ENCODE data around the gene JCAD. TPM values are rescaled to one million over a fixed set of nuclear protein-coding genes. Genes with fewer than 3 reads are reported as not detected.

The JCAD gene
- total and polyA plus RNA-seq, 4 donors: 11.3 to 93.7 (median 27.1) TPM

- no peak for TF ChIP-seq CTCF (IDR thresholded peaks at IDR 0.05; ENCODE audit: control extremely low read depth, extremely low read depth)
- H3K9ac ChIP-seq (ENCODE audit: insufficient read depth in 1 of 2, low read length in 2 of 2): no peak overlapping the region
- no peaks in the 10 kb centered on the region for H3K27me3 ChIP-seq (ENCODE audit: control insufficient read depth in 3 of 3, insufficient read depth in 3 of 3, low read length in 2 of 3)
- ATAC-seq (ENCODE audit: insufficient read depth, low FRiP score) (no peak), DNase-seq (peak in 2 of 3 donors; percentile 36 to 47)
- no peak overlapping the region for H3K4me3 ChIP-seq
- H3K4me1 ChIP-seq (ENCODE audit: control insufficient read depth in 5 of 5, insufficient read depth in 5 of 5, low read length in 5 of 5): peaks cover 0 to 7% (median 0%) of the 10 kb centered on the region in 5 donors
- no peaks in the 10 kb centered on the region for H3K9me3 ChIP-seq (ENCODE audit: control insufficient read depth in 4 of 4, insufficient read depth in 3 of 4, low read length in 3 of 4)
- H3K36me3 ChIP-seq (ENCODE audit: control insufficient read depth in 4 of 4, insufficient read depth in 4 of 4, low read length in 4 of 4): no peaks in the 10 kb centered on the region
- no peak overlapping the region for H3K27ac ChIP-seq (ENCODE audit: low read depth in 1 of 2, low read length in 1 of 2)
- 50 to 54% methylated on average over 11 of the region's 11 CpGs for WGBS, 2 donors
Observed at GRCh38 chr10:30070001-30070685, 10.8 kb upstream of the JCAD start.

GRCh38 chr10:30068492-30069223 lies 9.3 kb upstream of the JCAD start:
- no peak for TF ChIP-seq CTCF (IDR thresholded peaks at IDR 0.05; ENCODE audit: control extremely low read depth, extremely low read depth)
- no peak for ATAC-seq (ENCODE audit: insufficient read depth, low FRiP score)
- Histone ChIP-seq H3K27ac (ENCODE audit: low read depth in 1 of 2, low read length in 1 of 2) (no peak overlapping the region), H3K4me3 (no peak overlapping the region), H3K27me3 (ENCODE audit: control insufficient read depth in 3 of 3, insufficient read depth in 3 of 3, low read length in 2 of 3) (no peaks in the 10 kb centered on the region), H3K9ac (ENCODE audit: insufficient read depth in 1 of 2, low read length in 2 of 2) (no peak overlapping the region), H3K4me1 (ENCODE audit: control insufficient read depth in 5 of 5, insufficient read depth in 5 of 5, low read length in 5 of 5) (peaks cover 0 to 7% (median 0%) of the 10 kb centered on the region in 5 donors), H3K36me3 (ENCODE audit: control insufficient read depth in 4 of 4, insufficient read depth in 4 of 4, low read length in 4 of 4) (no peaks in the 10 kb centered on the region), H3K9me3 (ENCODE audit: control insufficient read depth in 4 of 4, insufficient read depth in 3 of 4, low read length in 3 of 4) (no peaks in the 10 kb centered on the region)
- DNase-seq: no peak
- 96 to 98% methylated on average over 4 of the region's 4 CpGs for WGBS, 2 donors

DNA sequence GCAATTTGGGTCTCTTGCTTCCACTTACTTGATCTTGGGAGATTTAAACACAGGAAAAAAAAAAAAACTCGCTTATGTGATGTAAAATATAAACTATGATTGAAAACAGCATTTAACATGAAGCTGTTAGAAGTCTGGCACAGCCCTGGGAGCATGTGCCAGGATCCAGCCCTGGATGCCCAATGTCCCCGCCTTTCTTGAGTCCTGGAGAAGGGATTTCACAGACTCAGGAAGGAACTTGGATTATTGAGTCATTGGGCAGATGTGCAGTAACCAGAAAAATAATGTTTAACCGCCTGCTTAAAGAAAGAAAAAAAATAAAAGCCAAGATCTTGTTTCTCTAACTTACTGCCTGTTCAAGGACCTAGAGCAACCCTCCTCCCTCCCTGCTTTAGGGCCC lies 3.7 kb upstream of the JCAD start:
- no peak for ATAC-seq (ENCODE audit: insufficient read depth, low FRiP score)
- WGBS, 2 donors: 49 to 64% methylated on average over 3 of the region's 3 CpGs

More for the DNA sequence above, 3.7 kb upstream of the JCAD start:
- DNase-seq: no peak
- Histone ChIP-seq H3K4me3 (no peak overlapping the region), H3K27me3 (ENCODE audit: control insufficient read depth in 3 of 3, insufficient read depth in 3 of 3, low read length in 2 of 3) (peaks cover 0 to 4% (median 2%) of the 10 kb centered on the region in 3 donors), H3K4me1 (ENCODE audit: control insufficient read depth in 5 of 5, insufficient read depth in 5 of 5, low read length in 5 of 5) (peaks cover 0 to 11% (median 5%) of the 10 kb centered on the region in 5 donors), H3K36me3 (ENCODE audit: control insufficient read depth in 4 of 4, insufficient read depth in 4 of 4, low read length in 4 of 4) (no peaks in the 10 kb centered on the region), H3K27ac (ENCODE audit: low read depth in 1 of 2, low read length in 1 of 2) (no peak overlapping the region), H3K9ac (ENCODE audit: insufficient read depth in 1 of 2, low read length in 2 of 2) (no peak overlapping the region), H3K9me3 (ENCODE audit: control insufficient read depth in 4 of 4, insufficient read depth in 3 of 4, low read length in 3 of 4) (no peaks in the 10 kb centered on the region)
- TF ChIP-seq CTCF (IDR thresholded peaks at IDR 0.05; ENCODE audit: control extremely low read depth, extremely low read depth): no peak
